MM.1S (cell line): ENCODE measurements around the gene DRAM1.
A peak's percentile ranks its signal among the peaks of the same experiment; 100 is the strongest.

Source experiments
- DNase-seq: peaks from one replicate; pipeline ENCODE4 v3.0.0-alpha.2; 2015
- H2AFZ ChIP-seq: fragments of 300-600 bp; sonication (generic); 2 replicates; pipeline ENCODE4 v1.6.0; 2016; ENCODE audit warnings: antibody characterized with exemption, low read length
- H3F3A ChIP-seq: fragments of 300-600 bp; sonication (generic); 2 replicates; pipeline ENCODE4 v1.6.1; 2016; ENCODE audit warnings: mild to moderate bottlenecking, antibody characterized with exemption, low read length, moderate library complexity, mixed read lengths; ENCODE audit not compliant: insufficient read depth
- H3K27ac ChIP-seq: fragments of 300-600 bp; sonication (generic); 2 replicates; pipeline ENCODE4 v1.5.1; 2016; ENCODE audit warnings: mild to moderate bottlenecking, low read length
- H3K27me3 ChIP-seq: fragments of 300-600 bp; sonication (generic); replicated peaks from 2 replicates; pipeline ENCODE4 v1.6.0; 2016; ENCODE audit warnings: low read length; ENCODE audit not compliant: insufficient read depth
- H3K36me3 ChIP-seq: fragments of 300-600 bp; sonication (generic); replicated peaks from 2 replicates; pipeline ENCODE4 v1.6.1; 2016; ENCODE audit warnings: mild to moderate bottlenecking, low read length, mixed read lengths; ENCODE audit not compliant: insufficient read depth
- H3K4me1 ChIP-seq: fragments of 300-600 bp; sonication (generic); 2 replicates; pipeline ENCODE4 v1.6.1; 2016; ENCODE audit warnings: low read length, mixed read lengths
- H3K4me2 ChIP-seq: fragments of 300-600 bp; sonication (generic); 2 replicates; pipeline ENCODE4 v1.6.0; 2016; ENCODE audit warnings: low read depth, low read length
- H3K4me3 ChIP-seq: fragments of 300-600 bp; sonication (generic); 2 replicates; pipeline ENCODE4 v1.5.1; 2016; ENCODE audit warnings: low read length, mixed read lengths
- H3K79me2 ChIP-seq: fragments of 300-600 bp; sonication (generic); 2 replicates; pipeline ENCODE4 v1.6.1; 2016; ENCODE audit warnings: mixed run types, low read length, mixed read lengths
- H3K9ac ChIP-seq: fragments of 300-600 bp; sonication (generic); 2 replicates; pipeline ENCODE4 v1.6.1; 2016; ENCODE audit warnings: low read length, mixed read lengths
- H3K9me2 ChIP-seq: fragments of 300-600 bp; sonication (generic); replicated peaks from 2 replicates; pipeline ENCODE4 v1.6.1; 2016; ENCODE audit warnings: mild to moderate bottlenecking, low read length, mixed read lengths; ENCODE audit not compliant: insufficient read depth
- H3K9me3 ChIP-seq: fragments of 300-600 bp; sonication (generic); replicated peaks from 2 replicates; pipeline ENCODE4 v1.6.1; 2016; ENCODE audit warnings: mild to moderate bottlenecking, low read length, mixed read lengths; ENCODE audit not compliant: insufficient read depth
- H4K20me1 ChIP-seq: fragments of 300-600 bp; sonication (generic); 2 replicates; pipeline ENCODE4 v1.6.1; 2016; ENCODE audit warnings: mild to moderate bottlenecking, low read length, moderate library complexity, mixed read lengths; ENCODE audit not compliant: insufficient read depth
- EZH2 ChIP-seq: fragments of 300-600 bp; sonication (generic); optimal IDR thresholded peaks from 2 replicates; pipeline ENCODE3; 2017; ENCODE audit warnings: low read depth, mild to moderate bottlenecking, antibody characterized with exemption, low read length, mixed read lengths
- EZH2phosphoT487 ChIP-seq: fragments of 300-600 bp; sonication (generic); IDR thresholded peaks from 2 replicates; pipeline ENCODE4 v1.6.1; 2018; ENCODE audit warnings: antibody characterized with exemption, low read length
- TF ChIP-seq, protein P1 (sequence below): fragments of 300-600 bp; sonication (generic); IDR thresholded peaks from 2 replicates; pipeline ENCODE4 v1.5.1; 2016; ENCODE audit warnings: antibody characterized with exemption, low read length, mixed read lengths

DRAM1 gene

GRCh38 chr12:101838628-101839323 lies 38.6 kb upstream of the DRAM1 start:
- Histone ChIP-seq H3K79me2 (no peaks in the 10 kb centered on the region), H3K36me3 (no peaks in the 10 kb centered on the region), H3F3A (peaks cover 4% of the 10 kb centered on the region; the same call in 1 of the 2 replicates), H3K9ac (no peak overlapping the region), H3K4me3 (no peak overlapping the region), H2AFZ (no peak overlapping the region), H3K9me3 (no peaks in the 10 kb centered on the region), H3K27me3 (no peaks in the 10 kb centered on the region), H4K20me1 (no peaks in the 10 kb centered on the region), H3K9me2 (no peaks in the 10 kb centered on the region), H3K4me2 (no peak overlapping the region), H3K27ac (no peak overlapping the region), H3K4me1 (peaks cover 8% of the 10 kb centered on the region)
- TF ChIP-seq EZH2phosphoT487 (no peak), EZH2 (no peak)
- TF ChIP-seq, protein P1, sequence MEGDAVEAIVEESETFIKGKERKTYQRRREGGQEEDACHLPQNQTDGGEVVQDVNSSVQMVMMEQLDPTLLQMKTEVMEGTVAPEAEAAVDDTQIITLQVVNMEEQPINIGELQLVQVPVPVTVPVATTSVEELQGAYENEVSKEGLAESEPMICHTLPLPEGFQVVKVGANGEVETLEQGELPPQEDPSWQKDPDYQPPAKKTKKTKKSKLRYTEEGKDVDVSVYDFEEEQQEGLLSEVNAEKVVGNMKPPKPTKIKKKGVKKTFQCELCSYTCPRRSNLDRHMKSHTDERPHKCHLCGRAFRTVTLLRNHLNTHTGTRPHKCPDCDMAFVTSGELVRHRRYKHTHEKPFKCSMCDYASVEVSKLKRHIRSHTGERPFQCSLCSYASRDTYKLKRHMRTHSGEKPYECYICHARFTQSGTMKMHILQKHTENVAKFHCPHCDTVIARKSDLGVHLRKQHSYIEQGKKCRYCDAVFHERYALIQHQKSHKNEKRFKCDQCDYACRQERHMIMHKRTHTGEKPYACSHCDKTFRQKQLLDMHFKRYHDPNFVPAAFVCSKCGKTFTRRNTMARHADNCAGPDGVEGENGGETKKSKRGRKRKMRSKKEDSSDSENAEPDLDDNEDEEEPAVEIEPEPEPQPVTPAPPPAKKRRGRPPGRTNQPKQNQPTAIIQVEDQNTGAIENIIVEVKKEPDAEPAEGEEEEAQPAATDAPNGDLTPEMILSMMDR = no peak
- peak; percentile 34 for DNase-seq

DNA sequence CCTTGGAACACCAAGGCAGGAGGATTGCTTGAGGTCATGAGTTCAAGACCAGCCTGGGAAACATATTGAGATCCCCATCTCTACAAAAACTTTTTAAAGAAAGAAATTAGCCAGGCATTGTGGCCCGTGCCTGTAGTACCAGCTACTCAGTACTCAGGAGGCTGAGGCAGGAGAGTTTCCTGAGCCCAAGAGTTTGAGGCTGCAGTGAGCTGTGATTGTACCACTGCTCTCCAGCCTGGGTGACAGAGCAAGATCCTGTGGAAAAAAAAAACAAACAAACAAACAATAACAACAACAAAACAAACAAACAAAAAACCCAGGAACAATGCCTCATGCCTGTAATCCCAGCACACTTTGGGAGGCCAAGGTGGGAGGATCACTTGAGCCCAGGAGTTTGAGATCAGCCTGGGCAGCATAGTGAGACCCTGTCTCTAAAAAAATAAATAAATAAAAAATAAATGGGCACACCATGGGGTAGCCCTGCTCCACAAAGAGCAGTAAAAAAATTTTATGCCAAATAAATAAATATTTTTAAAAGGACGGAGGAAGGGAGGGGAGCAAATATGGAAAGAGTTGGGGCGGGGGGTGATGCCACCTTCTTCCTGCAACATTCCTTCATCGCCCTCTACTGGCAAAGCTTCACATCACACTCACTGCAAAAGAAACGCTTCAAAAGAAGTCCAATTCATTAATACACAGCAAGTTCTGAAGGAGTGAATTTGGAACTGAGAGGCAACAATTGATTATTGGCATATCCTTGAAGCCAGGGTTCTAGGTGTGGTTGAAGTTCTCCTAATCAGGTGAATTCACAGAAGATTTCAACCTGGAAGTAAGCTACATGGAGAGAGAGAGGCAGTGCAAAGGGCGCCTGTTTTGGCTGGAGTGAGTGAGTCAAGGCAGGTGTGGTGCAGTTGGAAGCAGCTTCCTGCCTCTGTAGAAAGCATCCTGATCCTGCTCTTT lies 37.8 kb upstream of the DRAM1 start:
- H3K9me3 ChIP-seq = no peaks in the 10 kb centered on the region
- peaks cover 8% of the 10 kb centered on the region for H3K4me1 ChIP-seq
- peaks cover 4% of the 10 kb centered on the region; the same call in 1 of the 2 replicates for H3F3A ChIP-seq
- DNase-seq = peak; percentile 61
- H3K79me2 ChIP-seq = no peaks in the 10 kb centered on the region
- H3K27me3 ChIP-seq = no peaks in the 10 kb centered on the region
- no peak overlapping the region for H3K27ac ChIP-seq
- no peak overlapping the region for H3K4me2 ChIP-seq
- H3K9ac ChIP-seq = no peak overlapping the region
- no peaks in the 10 kb centered on the region for H3K9me2 ChIP-seq
- H3K4me3 ChIP-seq = no peak overlapping the region
- TF ChIP-seq EZH2 = no peak
- TF ChIP-seq, protein P1 = peak; percentile 80
- H2AFZ ChIP-seq = no peak overlapping the region
- no peaks in the 10 kb centered on the region for H3K36me3 ChIP-seq
- no peaks in the 10 kb centered on the region for H4K20me1 ChIP-seq

- H4K20me1 ChIP-seq = no peaks in the 10 kb centered on the region
- no peaks in the 10 kb centered on the region for H3K36me3 ChIP-seq
- H2AFZ ChIP-seq = no peak overlapping the region
- H3K79me2 ChIP-seq = no peaks in the 10 kb centered on the region
- H3K27me3 ChIP-seq = no peaks in the 10 kb centered on the region
- no peak overlapping the region for H3K9ac ChIP-seq
- no peak for TF ChIP-seq EZH2phosphoT487
- TF ChIP-seq EZH2 = no peak
- TF ChIP-seq, protein P1 = no peak
- H3F3A ChIP-seq = peaks cover 4% of the 10 kb centered on the region; the same call in 1 of the 2 replicates
- no peaks in the 10 kb centered on the region for H3K9me2 ChIP-seq
- no peak overlapping the region for H3K27ac ChIP-seq
- DNase-seq = no peak
- H3K4me1 ChIP-seq = peaks cover 8% of the 10 kb centered on the region
- H3K9me3 ChIP-seq = no peaks in the 10 kb centered on the region
- no peak overlapping the region for H3K4me2 ChIP-seq
- no peak overlapping the region for H3K4me3 ChIP-seq
These were observed 36.3 kb upstream of the DRAM1 start for GRCh38 chr12:101841069-101841468.
